Ammon's horn (tissue), 1 donor: ENCODE measurements around the gene RNASEL.

Experiments
- DNase-seq: peaks from one replicate; pipeline ENCODE4 v3.0.0-alpha.2; 2016; ENCODE audit warnings: low spot score

RNASEL gene

GRCh38 chr1:182600036-182600713 is 11.1 kb upstream of the RNASEL start:
- DNase-seq: no peak

GRCh38 chr1:182599339-182599738 is 10.3 kb upstream of the RNASEL start:
- DNase-seq: no peak

GRCh38 chr1:182598296-182598695 is 9.2 kb upstream of the RNASEL start:
- no peak for DNase-seq

GRCh38 chr1:182596934-182597333 is 7.9 kb upstream of the RNASEL start:
- no peak for DNase-seq

GRCh38 chr1:182595641-182596240 is 6.7 kb upstream of the RNASEL start:
- peak; percentile 76 for DNase-seq

GRCh38 chr1:182589931-182590330 is 875 bp upstream of the RNASEL start:
- DNase-seq: no peak

- DNase-seq: no peak
Measured at GRCh38 chr1:182589520-182589919, 464 bp upstream of the RNASEL start.

GRCh38 chr1:182587666-182588499 is 1.2 kb downstream of the RNASEL start:
- DNase-seq: no peak

GRCh38 chr1:182587093-182587492 is 2.0 kb downstream of the RNASEL start:
- DNase-seq: no peak

- DNase-seq: no peak
Measured at GRCh38 chr1:182586380-182586779, 2.7 kb downstream of the RNASEL start.

- DNase-seq: no peak
Measured at GRCh38 chr1:182584746-182585145, 4.3 kb downstream of the RNASEL start.

- no peak for DNase-seq
Measured at GRCh38 chr1:182580736-182581135, 8.3 kb downstream of the RNASEL start.

GRCh38 chr1:182575540-182576149 is 13.4 kb downstream of the RNASEL start:
- no peak for DNase-seq

- DNase-seq: no peak
Measured at GRCh38 chr1:182574156-182574555, 14.9 kb downstream of the RNASEL start.

- DNase-seq: no peak
Measured at GRCh38 chr1:182570611-182570970, 18.5 kb downstream of the RNASEL start.

GRCh38 chr1:182569939-182570610 is 19.0 kb downstream of the RNASEL start:
- DNase-seq: no peak

GRCh38 chr1:182568647-182569284 is 20.3 kb downstream of the RNASEL start:
- DNase-seq: no peak

GRCh38 chr1:182567629-182568028 is 21.4 kb downstream of the RNASEL start:
- DNase-seq: no peak

GRCh38 chr1:182565537-182565936 is 23.5 kb downstream of the RNASEL start:
- no peak for DNase-seq

- no peak for DNase-seq
Measured at GRCh38 chr1:182564406-182565004, 24.6 kb downstream of the RNASEL start.

- DNase-seq: no peak
Measured at GRCh38 chr1:182563095-182563494, 26.0 kb downstream of the RNASEL start.
